HEK293T (cell line): ENCODE data around the gene MYL5.

Source experiments
- FOXM1 ChIP-seq: fragments of 450-650 bp; IDR thresholded peaks from 2 replicates; pipeline ENCODE4 v1.6.1; 2017; ENCODE audit warnings: mild to moderate bottlenecking, borderline replicate concordance
- HDGF ChIP-seq: fragments of 450-650 bp; IDR thresholded peaks from 2 replicates; pipeline ENCODE4 v1.6.1; 2017; ENCODE audit warnings: antibody characterized with exemption, borderline replicate concordance
- L3MBTL2 ChIP-seq: fragments of 450-650 bp; conservative IDR thresholded peaks from 2 replicates; pipeline ENCODE4 v1.6.1; 2016; ENCODE audit warnings: mild to moderate bottlenecking
- SP1 ChIP-seq: fragments of 450-650 bp; IDR thresholded peaks from 2 replicates; pipeline ENCODE4 v1.6.1; 2017
- TARDBP ChIP-seq: fragments of 450-650 bp; IDR thresholded peaks from 2 replicates; pipeline ENCODE4 v1.6.1; 2016
- TF ChIP-seq, protein P1 (sequence below): fragments of 450-650 bp; IDR thresholded peaks from 2 replicates; pipeline ENCODE4 v1.6.1; 2016

DNA sequence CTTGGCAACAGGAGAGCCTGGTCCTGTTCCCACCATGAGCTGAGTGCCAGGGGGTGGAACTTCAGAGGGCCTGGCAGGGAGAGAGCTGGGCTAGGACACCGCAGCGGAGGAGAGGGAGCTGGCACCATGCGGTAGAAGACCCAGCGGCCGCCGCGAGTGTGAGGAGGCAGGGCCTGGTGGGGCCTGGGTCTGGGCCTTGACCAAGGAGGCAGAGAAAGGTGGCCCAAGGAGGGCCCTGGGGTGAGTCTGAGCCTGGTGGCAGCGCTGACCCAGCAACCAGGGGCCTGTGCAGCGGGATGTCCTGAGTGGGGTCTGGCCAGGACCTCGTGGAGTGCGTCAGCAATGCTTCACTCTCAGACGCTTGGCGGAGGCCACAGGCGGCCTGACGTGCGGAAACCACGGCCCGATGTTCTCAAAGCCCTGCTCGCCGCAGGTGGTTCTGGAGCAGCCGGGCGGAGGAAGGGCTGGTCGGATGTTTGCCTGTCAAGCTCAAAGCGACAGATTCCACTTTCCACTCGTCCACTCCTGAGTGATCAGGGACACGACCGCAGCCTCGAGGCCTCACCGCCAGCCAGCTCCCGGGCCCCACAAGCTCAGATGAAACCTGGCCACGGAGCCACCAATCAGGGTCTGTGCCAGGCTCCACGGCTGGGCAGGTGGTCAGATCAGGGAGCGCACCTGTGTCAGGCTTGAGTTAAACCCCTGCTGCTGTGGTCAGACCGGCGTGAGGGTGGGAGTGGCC lies 21.1 kb upstream of the MYL5 start:
- no peak for TF ChIP-seq FOXM1
- TF ChIP-seq SP1 = no peak
- TF ChIP-seq, protein P1, sequence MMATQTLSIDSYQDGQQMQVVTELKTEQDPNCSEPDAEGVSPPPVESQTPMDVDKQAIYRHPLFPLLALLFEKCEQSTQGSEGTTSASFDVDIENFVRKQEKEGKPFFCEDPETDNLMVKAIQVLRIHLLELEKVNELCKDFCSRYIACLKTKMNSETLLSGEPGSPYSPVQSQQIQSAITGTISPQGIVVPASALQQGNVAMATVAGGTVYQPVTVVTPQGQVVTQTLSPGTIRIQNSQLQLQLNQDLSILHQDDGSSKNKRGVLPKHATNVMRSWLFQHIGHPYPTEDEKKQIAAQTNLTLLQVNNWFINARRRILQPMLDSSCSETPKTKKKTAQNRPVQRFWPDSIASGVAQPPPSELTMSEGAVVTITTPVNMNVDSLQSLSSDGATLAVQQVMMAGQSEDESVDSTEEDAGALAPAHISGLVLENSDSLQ = no peak
- TF ChIP-seq TARDBP = no peak
- no peak for TF ChIP-seq HDGF
- no peak for TF ChIP-seq L3MBTL2
